PC-9 (cell line): Measurements from ENCODE around the gene EPGN. TPM values are rescaled to one million over a fixed set of nuclear protein-coding genes. Genes with fewer than 3 reads are reported as not detected.

Experiments used
- BruUV-seq: library from RNA; stranded (reverse); fragments of 400-500 nt; replicated peaks from 2 replicates; lab custom pipeline; 2021; lab: Mats Ljungman, UMichigan
- CTCF ChIA-PET: fragments of 300-600 bp; sonication (Branson Sonifier 250); formaldehyde crosslinking; loops from one replicate; lab custom pipeline; 2022; ENCODE audit warnings: antibody characterized with exemption; lab: Charles Lee
- POLR2A ChIA-PET: fragments of 300-600 bp; sonication (Branson Sonifier 250); formaldehyde crosslinking; loops from one replicate; lab custom pipeline; 2022; ENCODE audit warnings: antibody characterized with exemption; ENCODE audit not compliant: unreplicated experiment; lab: Charles Lee
- DNase-seq, 2 experiments: peaks; one replicate each; pipeline versions ENCODE4 v3.0.0 to v3.0.0-alpha.2; 2015 to 2022; ENCODE audit warnings: mixed read lengths in 1 of 2
- H2AFZ ChIP-seq: fragments of 200-600 bp; sonication (generic); 2 replicates; pipeline ENCODE4 v1.8.1; 2017; ENCODE audit warnings: antibody characterized with exemption
- H3F3A ChIP-seq: fragments of 200-600 bp; sonication (generic); 2 replicates; pipeline ENCODE4 v1.8.1; 2017; ENCODE audit warnings: antibody characterized with exemption, mild to moderate bottlenecking, low read depth; ENCODE audit not compliant: insufficient read depth
- H3K27ac ChIP-seq: fragments of 200-600 bp; sonication (generic); 2 replicates; pipeline ENCODE4 v1.6.1; 2016; ENCODE audit warnings: mixed run types
- H3K27me3 ChIP-seq: fragments of 200-600 bp; sonication (generic); 2 replicates; pipeline ENCODE4 v1.6.1; 2016; ENCODE audit warnings: low read depth, mixed run types; ENCODE audit not compliant: insufficient read depth
- H3K36me3 ChIP-seq: fragments of 200-600 bp; sonication (generic); 2 replicates; pipeline ENCODE4 v1.6.1; 2016; ENCODE audit warnings: low read depth, mixed run types
- H3K4me1 ChIP-seq: fragments of 200-600 bp; sonication (generic); replicated peaks from 2 replicates; pipeline ENCODE4 v1.6.1; 2016; ENCODE audit warnings: mixed run types; ENCODE audit not compliant: insufficient read depth
- H3K4me2 ChIP-seq: fragments of 200-600 bp; sonication (generic); 2 replicates; pipeline ENCODE4 v1.6.1; 2017; ENCODE audit warnings: mixed run types
- H3K4me3 ChIP-seq: fragments of 200-600 bp; sonication (generic); 2 replicates; pipeline ENCODE4 v1.6.1; 2016; ENCODE audit warnings: mixed run types
- H3K79me2 ChIP-seq: fragments of 200-600 bp; sonication (generic); 2 replicates; pipeline ENCODE4 v1.6.1; 2017; ENCODE audit warnings: low read depth, mixed run types
- H3K9me2 ChIP-seq: fragments of 200-600 bp; sonication (generic); 2 replicates; pipeline ENCODE4 v1.8.1; 2017; ENCODE audit warnings: mild to moderate bottlenecking; ENCODE audit not compliant: insufficient read depth
- H3K9me3 ChIP-seq: fragments of 200-600 bp; sonication (generic); 2 replicates; pipeline ENCODE4 v1.8.1; 2016; ENCODE audit warnings: low read depth; ENCODE audit not compliant: insufficient read depth
- H4K20me1 ChIP-seq: fragments of 200-600 bp; sonication (generic); 2 replicates; pipeline ENCODE4 v1.8.1; 2017; ENCODE audit not compliant: insufficient read depth
- EZH2 ChIP-seq: fragments of 200-600 bp; sonication (generic); IDR thresholded peaks from 2 replicates; pipeline ENCODE4 v1.8.0; 2017; ENCODE audit warnings: antibody characterized with exemption, low read depth
- intact Hi-C: fragments of 100-400 bp; cut with micrococcal nuclease; formaldehyde crosslinking; loops from one replicate; pipeline ENCODE4 v1.10.0; 2022; ENCODE audit not compliant: unreplicated experiment
- total RNA-seq: library from RNA; stranded (reverse); gene quantifications from 2 replicates; pipeline ENCODE4 v1.2.3, GENCODE V29; 2021
- TF ChIP-seq, protein P1 (sequence below): fragments of 200-600 bp; sonication (generic); conservative IDR thresholded peaks from 2 replicates; pipeline ENCODE4 v1.6.1; 2017; ENCODE audit warnings: mixed run types, antibody characterized with exemption, mild to moderate bottlenecking, moderate library complexity

EPGN gene
- total RNA-seq, 1 experiment from 2014 or later: 4.5 TPM

DNA sequence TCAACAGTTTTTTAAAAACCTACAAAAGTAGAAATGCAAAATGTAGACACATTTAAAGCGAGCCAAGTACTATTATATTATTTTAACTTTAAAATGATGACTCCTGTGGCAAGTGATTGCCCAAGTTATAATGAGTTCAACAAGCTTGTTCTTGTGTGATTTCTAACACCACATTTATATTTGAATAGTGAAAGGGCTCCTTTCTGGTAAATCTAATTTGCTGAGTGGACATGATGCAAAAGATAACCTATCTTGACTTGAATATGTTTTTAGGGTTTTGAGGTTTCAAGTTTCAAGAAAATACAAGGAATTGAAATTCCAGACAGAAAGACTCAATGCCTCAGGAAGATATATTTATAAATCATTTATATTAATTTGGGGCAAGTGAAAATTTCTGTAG is 1.1 kb upstream of the EPGN start:
- Histone ChIP-seq H3K36me3 (no peaks in the 10 kb centered on the region), H3K4me1 (no peaks in the 10 kb centered on the region), H3K27me3 (no peaks in the 10 kb centered on the region), H3K4me3 (no peak overlapping the region), H3F3A (no peaks in the 10 kb centered on the region), H2AFZ (no peak overlapping the region), H3K79me2 (no peaks in the 10 kb centered on the region), H3K9me3 (no peaks in the 10 kb centered on the region), H4K20me1 (no peaks in the 10 kb centered on the region), H3K9me2 (no peaks in the 10 kb centered on the region), H3K4me2 (no peak overlapping the region), H3K27ac (no peak overlapping the region)
- ChIA-PET POLR2A (interaction anchor here (0.7 kb wide), 1 partner anchor 245 kb away, joined by 3 read pairs; no protein-coding TSS in a partner anchor), CTCF (interaction anchor here (0.6 to 2.2 kb wide), 2 partner anchors 14 to 78 kb away, joined by 5 to 11 read pairs; no protein-coding TSS in a partner anchor)
- TF ChIP-seq EZH2: no peak
- TF ChIP-seq, protein P1, sequence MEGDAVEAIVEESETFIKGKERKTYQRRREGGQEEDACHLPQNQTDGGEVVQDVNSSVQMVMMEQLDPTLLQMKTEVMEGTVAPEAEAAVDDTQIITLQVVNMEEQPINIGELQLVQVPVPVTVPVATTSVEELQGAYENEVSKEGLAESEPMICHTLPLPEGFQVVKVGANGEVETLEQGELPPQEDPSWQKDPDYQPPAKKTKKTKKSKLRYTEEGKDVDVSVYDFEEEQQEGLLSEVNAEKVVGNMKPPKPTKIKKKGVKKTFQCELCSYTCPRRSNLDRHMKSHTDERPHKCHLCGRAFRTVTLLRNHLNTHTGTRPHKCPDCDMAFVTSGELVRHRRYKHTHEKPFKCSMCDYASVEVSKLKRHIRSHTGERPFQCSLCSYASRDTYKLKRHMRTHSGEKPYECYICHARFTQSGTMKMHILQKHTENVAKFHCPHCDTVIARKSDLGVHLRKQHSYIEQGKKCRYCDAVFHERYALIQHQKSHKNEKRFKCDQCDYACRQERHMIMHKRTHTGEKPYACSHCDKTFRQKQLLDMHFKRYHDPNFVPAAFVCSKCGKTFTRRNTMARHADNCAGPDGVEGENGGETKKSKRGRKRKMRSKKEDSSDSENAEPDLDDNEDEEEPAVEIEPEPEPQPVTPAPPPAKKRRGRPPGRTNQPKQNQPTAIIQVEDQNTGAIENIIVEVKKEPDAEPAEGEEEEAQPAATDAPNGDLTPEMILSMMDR: no peak
- BruUV-seq: no TSS peak
- intact Hi-C loops: no loop called here
- DNase-seq: no peak

GRCh38 chr4:74309223-74309622 is 953 bp downstream of the EPGN start:
- CTCF ChIA-PET: interaction anchor here (0.5 kb wide), 1 partner anchor 86 kb away, joined by 3 read pairs; no protein-coding TSS in a partner anchor
- no peak overlapping the region for H3K4me3 ChIP-seq
- H3K79me2 ChIP-seq: no peaks in the 10 kb centered on the region
- H3K27me3 ChIP-seq: no peaks in the 10 kb centered on the region
- H2AFZ ChIP-seq: no peak overlapping the region
- no peaks in the 10 kb centered on the region for H3K9me3 ChIP-seq
- no peaks in the 10 kb centered on the region for H3F3A ChIP-seq
- no peaks in the 10 kb centered on the region for H4K20me1 ChIP-seq
- no peak overlapping the region for H3K27ac ChIP-seq
- H3K36me3 ChIP-seq: no peaks in the 10 kb centered on the region
- intact Hi-C loops: no loop called here
- no peaks in the 10 kb centered on the region for H3K4me1 ChIP-seq
- H3K9me2 ChIP-seq: no peaks in the 10 kb centered on the region
- DNase-seq: no peak
- BruUV-seq: no TSS peak
- no peak overlapping the region for H3K4me2 ChIP-seq
- POLR2A ChIA-PET: no interaction called here
- TF ChIP-seq, protein P1: no peak
- TF ChIP-seq EZH2: no peak

GRCh38 chr4:74311696-74312313 is 3.5 kb downstream of the EPGN start:
- Histone ChIP-seq H3K79me2 (no peaks in the 10 kb centered on the region), H3K36me3 (no peaks in the 10 kb centered on the region), H2AFZ (no peak overlapping the region), H3K9me2 (no peaks in the 10 kb centered on the region), H3F3A (no peaks in the 10 kb centered on the region), H3K4me2 (no peak overlapping the region), H4K20me1 (no peaks in the 10 kb centered on the region), H3K9me3 (no peaks in the 10 kb centered on the region), H3K4me3 (no peak overlapping the region), H3K27ac (no peak overlapping the region), H3K27me3 (no peaks in the 10 kb centered on the region), H3K4me1 (no peaks in the 10 kb centered on the region)
- DNase-seq: peak in 1 of 2 experiments; percentile 45
- ChIA-PET CTCF (no interaction called here), POLR2A (no interaction called here)
- BruUV-seq: no TSS peak
- TF ChIP-seq, protein P1: peak; percentile 69
- TF ChIP-seq EZH2: no peak
- intact Hi-C loops: loop anchor here (1.0 kb wide), 2 partner anchors 84 to 123 kb away; no protein-coding TSS in a partner anchor
